MCF 10A (cell line): Measurements from ENCODE around the gene OPRL1. TPM values are rescaled to one million over a fixed set of nuclear protein-coding genes. Genes with fewer than 3 reads are reported as not detected.
A peak's percentile ranks its signal among the peaks of the same experiment; 100 is the strongest.

Experiments
- BruUV-seq: library from RNA; stranded (reverse); fragments of 400-500 nt; replicated peaks from 2 replicates; lab custom pipeline; 2021; lab: Mats Ljungman, UMichigan
- CTCF ChIA-PET: fragments of 300-600 bp; sonication (Branson Sonifier 250); formaldehyde crosslinking; extraction: SDS; loops from one replicate; lab custom pipeline; 2021; ENCODE audit warnings: antibody characterized with exemption, inconsistent platforms; lab: Yijun Ruan, JAX
- POLR2A ChIA-PET: fragments of 300-600, 350-650 bp; sonication (Branson Sonifier 250); formaldehyde crosslinking; extraction: SDS; loops from one replicate; lab custom pipeline; 2020; ENCODE audit warnings: antibody characterized with exemption, inconsistent platforms; lab: Yijun Ruan, JAX
- DNase-seq: peaks from one replicate; pipeline ENCODE4 v3.0.0-alpha.2; 2018; ENCODE audit not compliant: unreplicated experiment
- H3K27ac Mint-ChIP-seq: one replicate; pipeline ENCODE4 v1.8.0; 2022; ENCODE audit warnings: mild to moderate bottlenecking, low read depth, mixed read lengths; ENCODE audit not compliant: unreplicated experiment
- H3K27me3 Mint-ChIP-seq: one replicate; pipeline ENCODE4 v1.8.0; 2022; ENCODE audit warnings: mixed read lengths; ENCODE audit not compliant: insufficient read depth, unreplicated experiment
- H3K36me3 Mint-ChIP-seq: one replicate; pipeline ENCODE4 v1.8.0; 2022; ENCODE audit warnings: mild to moderate bottlenecking, moderate library complexity, mixed read lengths; ENCODE audit not compliant: insufficient read depth, unreplicated experiment
- H3K4me1 Mint-ChIP-seq: one replicate; pipeline ENCODE4 v1.8.0; 2022; ENCODE audit warnings: mixed read lengths; ENCODE audit not compliant: insufficient read depth, unreplicated experiment
- H3K4me3 Mint-ChIP-seq: one replicate; pipeline ENCODE4 v1.8.0; 2022; ENCODE audit warnings: mild to moderate bottlenecking, moderate library complexity, mixed read lengths; ENCODE audit not compliant: unreplicated experiment
- H3K9me3 Mint-ChIP-seq: one replicate; pipeline ENCODE4 v1.8.0; 2022; ENCODE audit warnings: mixed read lengths; ENCODE audit not compliant: unreplicated experiment
- CTCF ChIP-seq: fragments of 200-600 bp; IDR thresholded peaks from one replicate; pipeline ENCODE4 v1.8.0; 2022; ENCODE audit warnings: antibody characterized with exemption, mild to moderate bottlenecking; ENCODE audit not compliant: unreplicated experiment
- intact Hi-C: fragments of 100-400 bp; cut with micrococcal nuclease; formaldehyde crosslinking; loops from 2 replicates; pipeline ENCODE4 v1.14.1; 2022
- total RNA-seq: library from RNA; stranded (reverse); gene quantifications from 2 replicates; pipeline ENCODE4 v1.2.3, GENCODE V29; 2022

OPRL1 gene
- total RNA-seq, 1 experiment from 2014 or later, result 0.12 TPM

- Mint-ChIP-seq H3K27ac (no peak overlapping the region), H3K4me1 (peaks cover 27% of the 10 kb centered on the region), H3K27me3 (no peaks in the 10 kb centered on the region), H3K4me3 (no peak overlapping the region), H3K36me3 (peaks cover 7% of the 10 kb centered on the region), H3K9me3 (no peaks in the 10 kb centered on the region)
- CTCF ChIA-PET, result interaction anchor here (4.0 to 10.8 kb wide), 3 partner anchors 15 to 78 kb away, joined by 37 to 284 read pairs (median 49); partner anchors contain the start of gene TCEA2
- TF ChIP-seq CTCF, result no peak
- POLR2A ChIA-PET, result interaction anchor here (0.7 to 3.8 kb wide), 3 partner anchors 10 to 86 kb away, joined by 3 to 26 read pairs (median 5); partner anchors contain the start of genes PRPF6, SAMD10 and UCKL1
- intact Hi-C loops, result no loop called here
- BruUV-seq, result no TSS peak
- DNase-seq, result no peak
Measured at GRCh38 chr20:64041781-64042053, 38.2 kb upstream of the OPRL1 start.

GRCh38 chr20:64042054-64042781 is 37.7 kb upstream of the OPRL1 start:
- H3K4me1 Mint-ChIP-seq, result peaks cover 27% of the 10 kb centered on the region
- POLR2A ChIA-PET, result no interaction called here
- no TSS peak for BruUV-seq
- DNase-seq, result no peak
- no peak for TF ChIP-seq CTCF
- H3K36me3 Mint-ChIP-seq, result peaks cover 7% of the 10 kb centered on the region
- H3K9me3 Mint-ChIP-seq, result no peaks in the 10 kb centered on the region
- H3K4me3 Mint-ChIP-seq, result no peak overlapping the region
- CTCF ChIA-PET, result interaction anchor here (4.4 to 10.8 kb wide), 2 partner anchors 14 to 28 kb away, joined by 37 to 284 read pairs; partner anchors contain the start of gene TCEA2
- no peak overlapping the region for H3K27ac Mint-ChIP-seq
- intact Hi-C loops, result no loop called here
- H3K27me3 Mint-ChIP-seq, result no peaks in the 10 kb centered on the region

- ChIA-PET CTCF (interaction anchor here (0.7 to 10.8 kb wide), 3 partner anchors 13 to 76 kb away, joined by 5 to 284 read pairs (median 5); partner anchors contain the start of genes PRPF6 and TCEA2), POLR2A (interaction anchor here (0.5 to 2.0 kb wide), 6 partner anchors 36 to 419 kb away, joined by 3 to 5 read pairs (median 4); partner anchors contain the start of genes GMEB2, OPRL1, RGS19 and TPD52L2)
- H3K36me3 Mint-ChIP-seq, result peaks cover 7% of the 10 kb centered on the region
- no TSS peak for BruUV-seq
- DNase-seq, result no peak
- intact Hi-C loops, result no loop called here
- H3K27me3 Mint-ChIP-seq, result no peaks in the 10 kb centered on the region
- no peaks in the 10 kb centered on the region for H3K9me3 Mint-ChIP-seq
- H3K4me1 Mint-ChIP-seq, result peaks cover 27% of the 10 kb centered on the region
- no peak for TF ChIP-seq CTCF
- no peak overlapping the region for H3K4me3 Mint-ChIP-seq
- H3K27ac Mint-ChIP-seq, result no peak overlapping the region
Measured at GRCh38 chr20:64043768-64044167, 36.1 kb upstream of the OPRL1 start.

- peaks cover 7% of the 10 kb centered on the region for H3K36me3 Mint-ChIP-seq
- H3K9me3 Mint-ChIP-seq, result no peaks in the 10 kb centered on the region
- intact Hi-C loops, result no loop called here
- peak; percentile 76 for DNase-seq
- BruUV-seq, result no TSS peak
- peak overlapping the region; percentile 13 for H3K4me3 Mint-ChIP-seq
- CTCF ChIA-PET, result interaction anchor here (0.6 to 10.8 kb wide), 7 partner anchors 9 to 88 kb away, joined by 3 to 284 read pairs (median 4); partner anchors contain the start of genes C20orf204, PRPF6 and TCEA2
- POLR2A ChIA-PET, result interaction anchor here (0.6 to 2.0 kb wide), 14 partner anchors 9 to 417 kb away, joined by 3 to 13 read pairs (median 4); partner anchors contain the start of genes GMEB2, OPRL1, PRPF6 and RGS19
- no peak for TF ChIP-seq CTCF
- H3K27ac Mint-ChIP-seq, result no peak overlapping the region
- H3K27me3 Mint-ChIP-seq, result no peaks in the 10 kb centered on the region
- peaks cover 27% of the 10 kb centered on the region for H3K4me1 Mint-ChIP-seq
Measured at GRCh38 chr20:64044484-64045247, 35.2 kb upstream of the OPRL1 start.
